SK-N-SH (cell line): ENCODE data around the gene SIGLEC15. TPM values are rescaled to one million over a fixed set of nuclear protein-coding genes. Genes with fewer than 3 reads are reported as not detected.

Source experiments
- CTCF ChIA-PET: fragments of 300-600, 350-600 bp; formaldehyde crosslinking; extraction: SDS; loops from one replicate; lab custom pipeline; 2021; lab: Yijun Ruan, JAX
- POLR2A ChIA-PET: fragments of 350-600 bp; sonication (Branson Sonifier 250); formaldehyde crosslinking; extraction: SDS; loops from one replicate; lab custom pipeline; 2020; ENCODE audit warnings: antibody characterized with exemption, inconsistent platforms; lab: Yijun Ruan, JAX
- DNase-seq: peaks from one replicate; pipeline ENCODE4 v3.0.0; 2012
- H2AFZ ChIP-seq: fragments of 200-600 bp; sonication (generic); 2 replicates; pipeline ENCODE4 v1.8.1; 2016; ENCODE audit warnings: antibody characterized with exemption, mild to moderate bottlenecking, low read depth
- H3F3A ChIP-seq: fragments of 200-600 bp; sonication (generic); replicated peaks from 2 replicates; pipeline ENCODE3; 2016; ENCODE audit warnings: antibody characterized with exemption, mild to moderate bottlenecking; ENCODE audit not compliant: insufficient read depth
- H3K27ac ChIP-seq, 2 experiments: fragments of 200-500 bp in 1 of 2; fragments of 200-600 bp in 1 of 2; sonication (Bioruptor generic) in 1 of 2; sonication (generic), shearing (Covaris generic) in 1 of 2; 2 replicates each; pipeline versions ENCODE4 v1.5.1 to v1.6.1; 2014 to 2016; ENCODE audit warnings: low read depth in 2 of 2, inconsistent platforms in 1 of 2, low read length in 1 of 2, mild to moderate bottlenecking in 1 of 2, mixed read lengths in 1 of 2
- H3K27me3 ChIP-seq: fragments of 200-600 bp; sonication (generic), shearing (Covaris generic); 2 replicates; pipeline ENCODE4 v1.6.1; 2016; ENCODE audit warnings: mixed run types; ENCODE audit not compliant: insufficient read depth
- H3K36me3 ChIP-seq, 2 experiments: fragments of 200-500 bp in 1 of 2; fragments of 200-600 bp in 1 of 2; sonication (Bioruptor generic) in 1 of 2; sonication (generic) in 1 of 2; replicated peaks in 1 of 2; 2 replicates each; pipeline versions ENCODE3 to v1.5.1; 2014 to 2016; ENCODE audit warnings: low read length in 1 of 2, mild to moderate bottlenecking in 1 of 2; ENCODE audit not compliant: insufficient read depth in 2 of 2, control insufficient read depth in 1 of 2
- H3K4me1 ChIP-seq, 2 experiments: fragments of 200-500 bp in 1 of 2; fragments of 200-600 bp in 1 of 2; sonication (Bioruptor generic) in 1 of 2; sonication (generic), shearing (Covaris generic) in 1 of 2; 2 replicates each; pipeline versions ENCODE4 v1.5.1 to v1.6.1; 2014 to 2016; ENCODE audit warnings: low read depth in 1 of 2, low read length in 1 of 2, mixed run types in 1 of 2; ENCODE audit not compliant: insufficient read depth in 2 of 2, control insufficient read depth in 1 of 2
- H3K4me2 ChIP-seq: fragments of 200-600 bp; sonication (generic), shearing (Covaris generic); 2 replicates; pipeline ENCODE4 v1.6.1; 2017; ENCODE audit warnings: mixed run types
- H3K4me3 ChIP-seq, 2 experiments: fragments of 200-500 bp in 1 of 2; fragments of 200-600 bp in 1 of 2; sonication (Bioruptor generic) in 1 of 2; sonication (generic), shearing (Covaris generic) in 1 of 2; 2 replicates each; pipeline versions ENCODE4 v1.5.1 to v1.8.1; 2014 to 2016; ENCODE audit warnings: low read depth in 2 of 2, inconsistent platforms in 1 of 2, low read length in 1 of 2, mild to moderate bottlenecking in 1 of 2, mixed read lengths in 1 of 2, moderate library complexity in 1 of 2
- H3K79me2 ChIP-seq: fragments of 200-600 bp; sonication (generic); 2 replicates; pipeline ENCODE4 v1.8.1; 2017; ENCODE audit warnings: mild to moderate bottlenecking; ENCODE audit not compliant: insufficient read depth
- H3K9ac ChIP-seq: fragments of 200-600 bp; sonication (generic); 2 replicates; pipeline ENCODE4 v1.6.1; 2017; ENCODE audit warnings: mixed run types
- H3K9me2 ChIP-seq: fragments of 200-600 bp; sonication (generic); 2 replicates; pipeline ENCODE4 v1.6.1; 2017; ENCODE audit warnings: mixed run types
- H3K9me3 ChIP-seq: fragments of 200-600 bp; sonication (generic); 2 replicates; pipeline ENCODE4 v1.6.1; 2017; ENCODE audit warnings: mixed run types, mild to moderate bottlenecking, moderate library complexity
- H4K20me1 ChIP-seq: fragments of 200-600 bp; sonication (generic); 2 replicates; pipeline ENCODE4 v1.6.1; 2017; ENCODE audit warnings: mild to moderate bottlenecking, mixed run types; ENCODE audit not compliant: insufficient read depth
- CHD2 ChIP-seq: fragments of 150-350 bp; IDR thresholded peaks from 2 replicates; pipeline ENCODE4 v1.6.1; 2018; ENCODE audit warnings: low read length; ENCODE audit not compliant: partially characterized antibody
- CTCF ChIP-seq: fragments of 200-600 bp; sonication (generic); IDR thresholded peaks from 2 replicates; pipeline ENCODE4 v1.6.1; 2017; ENCODE audit warnings: antibody characterized with exemption, mild to moderate bottlenecking, moderate library complexity
- ELF1 ChIP-seq: IDR thresholded peaks from 2 replicates; pipeline ENCODE4 v1.4.0; 2012
- EP300 ChIP-seq, 2 experiments: IDR thresholded peaks; 2 replicates each; pipeline versions ENCODE4 v1.4.0 to v1.6.1; 2012; ENCODE audit warnings: borderline replicate concordance in 1 of 2, low read depth in 1 of 2, low read length in 1 of 2
- FOSL2 ChIP-seq: IDR thresholded peaks from 2 replicates; pipeline ENCODE4 v1.4.0; 2012; ENCODE audit warnings: low read depth, mild to moderate bottlenecking, moderate library complexity, borderline replicate concordance
- GATA2 ChIP-seq: sonication (generic); formaldehyde crosslinking; IDR thresholded peaks from 2 replicates; pipeline ENCODE4 v1.5.0; 2020; ENCODE audit warnings: mild to moderate bottlenecking, missing genetic modification reagents
- IRF3 ChIP-seq: fragments of 150-350 bp; IDR thresholded peaks from 2 replicates; pipeline ENCODE4 v1.6.1; 2016; ENCODE audit warnings: mild to moderate bottlenecking, low read depth, low read length
- JUND ChIP-seq: IDR thresholded peaks from 2 replicates; pipeline ENCODE4 v1.4.0; 2012
- MAX ChIP-seq: IDR thresholded peaks from 2 replicates; pipeline ENCODE4 v1.4.0; 2012; ENCODE audit warnings: low read depth
- MXI1 ChIP-seq: IDR thresholded peaks from 2 replicates; pipeline ENCODE4 v1.6.1; 2012; ENCODE audit warnings: mild to moderate bottlenecking, low read depth, low read length, improper control_type of control experiment
- PBX3 ChIP-seq: IDR thresholded peaks from 2 replicates; pipeline ENCODE4; 2012
- POLR2AphosphoS5 ChIP-seq: IDR thresholded peaks from 2 replicates; pipeline ENCODE4 v1.6.1; 2012; ENCODE audit warnings: low read depth, low read length
- RAD21 ChIP-seq: IDR thresholded peaks from 2 replicates; pipeline ENCODE4 v1.6.1; 2012; ENCODE audit warnings: mild to moderate bottlenecking, low read length
- REST ChIP-seq: IDR thresholded peaks from 2 replicates; pipeline ENCODE4 v1.6.1; 2012; ENCODE audit warnings: mild to moderate bottlenecking, low read depth, low read length, moderate library complexity
- RXRA ChIP-seq: IDR thresholded peaks from 2 replicates; pipeline ENCODE4 v1.4.0; 2012; ENCODE audit warnings: low read depth, mild to moderate bottlenecking, borderline replicate concordance
- SMC3 ChIP-seq: IDR thresholded peaks from 2 replicates; pipeline ENCODE4 v1.6.1; 2012; ENCODE audit warnings: low read depth, low read length, improper control_type of control experiment
- TAF1 ChIP-seq: IDR thresholded peaks from 2 replicates; pipeline ENCODE4 v1.6.1; 2012; ENCODE audit warnings: low read depth, mild to moderate bottlenecking, low read length, moderate library complexity, borderline replicate concordance
- USF1 ChIP-seq: IDR thresholded peaks from 2 replicates; pipeline ENCODE4 v1.4.0; 2012; ENCODE audit warnings: low read depth, borderline replicate concordance
- YY1 ChIP-seq: IDR thresholded peaks from 2 replicates; pipeline ENCODE4 v1.4.0; 2012; ENCODE audit warnings: low read depth, mild to moderate bottlenecking
- WGBS: methylation state at CpG from one replicate; pipeline ENCODE4 v1.1.6; 2017; ENCODE audit warnings: low lambda C conversion rate; 5-methylcytosine and 5-hydroxymethylcytosine counted together
- polyA plus RNA-seq, 3 experiments: library from polyadenylated mRNA; depleted of rRNA; stranded (reverse); fragments of >200 nt; gene quantifications; 2 replicates each; pipeline ENCODE4 v1.2.3, GENCODE V29; 2012

Gene SIGLEC15
- polyA plus RNA-seq, 1 of the 3 experiments (the other 2 are of a cell fraction): 0.10 TPM

- no peak for TF ChIP-seq REST
These were observed 24.5 kb downstream of the SIGLEC15 start (continued) for GRCh38 chr18:45850021-45850420.

GRCh38 chr18:45851161-45851925 lies 25.9 kb downstream of the SIGLEC15 start:
- Histone ChIP-seq H3K9ac (no peak overlapping the region), H3K4me1 (no peaks in the 10 kb centered on the region), H3K27me3 (no peaks in the 10 kb centered on the region), H2AFZ (no peak overlapping the region), H3K27ac (no peak overlapping the region), H3K9me3 (no peaks in the 10 kb centered on the region), H3K36me3 (peaks cover 51 to 64% of the 10 kb centered on the region in 2 experiments), H3K79me2 (no peaks in the 10 kb centered on the region), H3F3A (no peaks in the 10 kb centered on the region), H3K9me2 (no peaks in the 10 kb centered on the region), H3K4me2 (no peak overlapping the region), H3K4me3 (no peak overlapping the region), H4K20me1 (no peaks in the 10 kb centered on the region)
- no peak for DNase-seq
- ChIA-PET POLR2A (no interaction called here), CTCF (interaction anchor here (1.1 to 1.6 kb wide), 2 partner anchors 189 to 223 kb away, joined by 3 read pairs; no protein-coding TSS in a partner anchor)
- no peak for TF ChIP-seq IRF3
- no peak for TF ChIP-seq CHD2
- no peak for TF ChIP-seq POLR2AphosphoS5
- TF ChIP-seq MXI1: no peak
- no peak for TF ChIP-seq PBX3
- no peak for TF ChIP-seq SMC3
- no peak for TF ChIP-seq MAX
- TF ChIP-seq ELF1: no peak
- no peak for TF ChIP-seq JUND
- no peak for TF ChIP-seq TAF1
- no peak for TF ChIP-seq FOSL2
- no peak for TF ChIP-seq EP300 (IDR thresholded peaks at IDR 0.05; ENCODE audit: borderline replicate concordance in 1 of 2, low read depth in 1 of 2, low read length in 1 of 2)
- no peak for TF ChIP-seq RAD21
- TF ChIP-seq RXRA: no peak
- no peak for TF ChIP-seq USF1
- no peak for TF ChIP-seq CTCF
- TF ChIP-seq GATA2: no peak
- no peak for TF ChIP-seq YY1
- WGBS: 85% methylated on average over 10 of the region's 10 CpGs
